ENCODE results near the gene GGT1.

GRCh38 chr22:24576778-24577177 is 26.2 kb upstream of the GGT1 start:
- TF ChIP-seq CTCF (conservative IDR thresholded peaks at IDR 0.05; ENCODE audit: low read depth in 2 of 2) (no peak), EZH2 (IDR thresholded peaks at IDR 0.05; ENCODE audit: low read depth, unreplicated experiment) (no peak), JUNB (IDR thresholded peaks at IDR 0.05; ENCODE audit: unreplicated experiment) (no peak), POLR2AphosphoS5 (IDR thresholded peaks at IDR 0.05; ENCODE audit: low read depth) (no peak)
